ENCODE measurements around the gene CBLL2. TPM values are rescaled to one million over a fixed set of nuclear protein-coding genes. Genes with fewer than 3 reads are reported as not detected.
"Not testable (repeated sequence)": the region's sequence is repeated elsewhere in the genome, so short reads cannot be mapped to it uniquely, and the experiment has no call there.

The CBLL2 gene
- total and polyA plus RNA-seq, 2 donors (not counting 3 experiments of a cell fraction or from before 2014, with no cell fraction given), result not detected

DNA sequence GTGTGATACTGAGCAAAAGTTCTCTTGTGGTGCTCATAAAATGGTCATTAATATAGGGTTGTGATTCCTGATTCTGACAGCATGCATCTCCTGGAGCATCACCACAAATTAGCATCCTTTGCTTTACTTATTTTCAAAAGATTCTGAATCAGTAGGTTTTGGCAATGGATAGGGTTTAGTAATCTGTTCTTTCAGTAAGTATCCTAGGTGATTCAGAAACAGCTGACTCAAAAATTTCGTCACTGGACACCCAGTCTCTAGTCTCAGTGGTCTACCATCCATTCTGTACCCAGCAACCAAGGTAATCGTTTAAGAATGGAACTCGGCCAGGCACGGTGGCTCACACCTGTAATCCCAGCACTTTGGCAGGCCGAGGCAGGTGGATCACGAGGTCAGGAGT, 4.1 kb downstream of the CBLL2 start:
- BruUV-seq (replicated peaks), result no TSS peak
- H4K20me1 ChIP-seq (replicated peaks; ENCODE audit: control insufficient read depth, extremely low read depth, insufficient read depth, low read length), result no peaks in the 10 kb centered on the region
- no peak overlapping the region for H3K9ac ChIP-seq (replicated peaks; ENCODE audit: extremely low read depth, insufficient read depth, low read length)
- POLR2A ChIA-PET, result no interaction called here
- H3K4me2 ChIP-seq (ENCODE audit: insufficient read depth, low read length), result no peak overlapping the region
- no peak overlapping the region for H3K4me3 ChIP-seq (replicated peaks in 1 of 3; ENCODE audit: insufficient read depth in 1 of 3, low read depth in 1 of 3, low read length in 3 of 3)
- H3K9me3 ChIP-seq (replicated peaks; ENCODE audit: control insufficient read depth, insufficient read depth, low read length), result no peaks in the 10 kb centered on the region
- CTCF ChIA-PET, result interaction anchor here (1.0 kb wide), 1 partner anchor 472 kb away, joined by 3 read pairs; no protein-coding TSS in a partner anchor
- no peaks in the 10 kb centered on the region for H3K36me3 ChIP-seq (ENCODE audit: control insufficient read depth in 2 of 2, extremely low read depth in 1 of 2, insufficient read depth in 2 of 2, low read length in 2 of 2)
- DNase-seq (ENCODE audit: low read depth, low spot score) (no peak), FAIRE-seq (no peak)
- no peak overlapping the region for H3K27ac ChIP-seq (ENCODE audit: insufficient read depth, low read depth, low read length)
- dilution Hi-C loops (cut with MboI; ENCODE audit: extremely low pct_ligation_motif_present, low sequenced_read_pairs) (no loop called here), intact Hi-C loops (cut with micrococcal nuclease) (no loop called here)
- no peaks in the 10 kb centered on the region for H3K4me1 ChIP-seq (ENCODE audit: control insufficient read depth, extremely low read depth, insufficient read depth, low read length)
- no peak for TF ChIP-seq POLR2AphosphoS5 (IDR thresholded peaks at IDR 0.05; ENCODE audit: insufficient read depth, low read depth, low read length)
- H3K27me3 ChIP-seq (ENCODE audit: control insufficient read depth in 2 of 2, insufficient read depth in 2 of 2, low read length in 2 of 2), result no peaks in the 10 kb centered on the region
- H3K9me1 ChIP-seq (replicated peaks; ENCODE audit: control insufficient read depth, extremely low read depth, insufficient read depth, low read length), result no peaks in the 10 kb centered on the region
- H2AFZ ChIP-seq (ENCODE audit: low read depth, low read length), result no peak overlapping the region
- H3K79me2 ChIP-seq (ENCODE audit: control insufficient read depth, insufficient read depth, low read length), result no peaks in the 10 kb centered on the region

DNA sequence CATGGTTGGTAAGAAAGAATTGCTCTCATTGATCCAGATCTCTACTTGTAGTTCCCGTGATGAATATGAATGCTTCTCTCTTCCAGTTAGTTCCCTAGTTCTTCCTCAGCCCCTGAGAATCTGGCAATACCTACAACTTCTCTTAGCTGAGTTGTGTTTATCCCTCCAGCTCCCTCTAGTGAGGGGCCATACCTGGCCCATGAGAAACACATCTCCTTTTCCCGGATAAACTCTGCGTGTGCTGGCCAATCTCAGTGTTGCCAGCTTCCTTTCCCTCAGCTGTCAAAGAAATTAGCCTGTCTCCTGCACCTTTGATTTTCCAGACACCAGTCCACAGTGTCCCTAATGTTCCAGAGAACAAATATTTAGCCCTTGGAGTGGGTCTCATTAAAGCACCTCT, 5.7 kb downstream of the CBLL2 start:
- dilution Hi-C loops (cut with MboI; ENCODE audit: extremely low pct_ligation_motif_present, low sequenced_read_pairs) (no loop called here), intact Hi-C loops (cut with micrococcal nuclease) (no loop called here)
- Histone ChIP-seq H4K20me1 (replicated peaks; ENCODE audit: control insufficient read depth, extremely low read depth, insufficient read depth, low read length) (no peaks in the 10 kb centered on the region), H2AFZ (ENCODE audit: low read depth, low read length) (no peak overlapping the region), H3K4me3 (replicated peaks in 1 of 3; ENCODE audit: insufficient read depth in 1 of 3, low read depth in 1 of 3, low read length in 3 of 3) (no peak overlapping the region), H3K9me1 (replicated peaks; ENCODE audit: control insufficient read depth, extremely low read depth, insufficient read depth, low read length) (no peaks in the 10 kb centered on the region), H3K79me2 (ENCODE audit: control insufficient read depth, insufficient read depth, low read length) (no peaks in the 10 kb centered on the region), H3K27ac (ENCODE audit: insufficient read depth, low read depth, low read length) (no peak overlapping the region), H3K9me3 (replicated peaks; ENCODE audit: control insufficient read depth, insufficient read depth, low read length) (no peaks in the 10 kb centered on the region), H3K4me1 (ENCODE audit: control insufficient read depth, extremely low read depth, insufficient read depth, low read length) (no peaks in the 10 kb centered on the region), H3K27me3 (ENCODE audit: control insufficient read depth in 2 of 2, insufficient read depth in 2 of 2, low read length in 2 of 2) (no peaks in the 10 kb centered on the region), H3K9ac (replicated peaks; ENCODE audit: extremely low read depth, insufficient read depth, low read length) (no peak overlapping the region), H3K4me2 (ENCODE audit: insufficient read depth, low read length) (no peak overlapping the region), H3K36me3 (ENCODE audit: control insufficient read depth in 2 of 2, extremely low read depth in 1 of 2, insufficient read depth in 2 of 2, low read length in 2 of 2) (no peaks in the 10 kb centered on the region)
- TF ChIP-seq POLR2AphosphoS5 (IDR thresholded peaks at IDR 0.05; ENCODE audit: insufficient read depth, low read depth, low read length), result no peak
- DNase-seq (ENCODE audit: low read depth, low spot score), result no peak
- POLR2A ChIA-PET, result no interaction called here
- no peak for FAIRE-seq
- CTCF ChIA-PET, result no interaction called here
- no TSS peak for BruUV-seq (replicated peaks)

DNA sequence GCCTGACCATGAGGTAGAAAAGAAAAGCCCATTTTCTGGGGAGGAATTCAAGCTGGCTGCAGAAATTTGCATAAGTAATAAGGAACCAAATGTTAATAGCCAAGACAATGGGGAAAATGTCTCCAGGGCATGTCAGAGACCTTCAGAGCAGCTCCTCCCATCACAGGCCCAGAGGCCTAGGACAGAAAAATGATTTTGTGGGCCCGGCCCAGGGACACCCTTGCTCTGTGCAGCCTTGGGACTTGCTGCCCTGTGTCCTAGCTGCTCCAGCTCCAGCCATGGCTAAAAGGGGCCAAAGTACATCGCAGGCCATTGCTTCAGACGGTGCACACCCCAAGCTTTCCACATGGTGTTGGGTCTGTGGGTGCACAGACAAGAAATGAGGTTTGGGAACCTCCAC, 16.5 kb downstream of the CBLL2 start:
- H3K27me3 ChIP-seq (ENCODE audit: control insufficient read depth in 2 of 2, insufficient read depth in 2 of 2, low read length in 2 of 2); H3K36me3 ChIP-seq (ENCODE audit: control insufficient read depth in 2 of 2, extremely low read depth in 1 of 2, insufficient read depth in 2 of 2, low read length in 2 of 2); CTCF ChIA-PET; H3K9ac ChIP-seq (replicated peaks; ENCODE audit: extremely low read depth, insufficient read depth, low read length); BruUV-seq (replicated peaks); intact Hi-C loops (cut with micrococcal nuclease); POLR2A ChIA-PET; H3K4me3 ChIP-seq (replicated peaks in 1 of 3; ENCODE audit: insufficient read depth in 1 of 3, low read depth in 1 of 3, low read length in 3 of 3); FAIRE-seq; dilution Hi-C loops (cut with MboI; ENCODE audit: extremely low pct_ligation_motif_present, low sequenced_read_pairs); H4K20me1 ChIP-seq (replicated peaks; ENCODE audit: control insufficient read depth, extremely low read depth, insufficient read depth, low read length); H2AFZ ChIP-seq (ENCODE audit: low read depth, low read length); H3K27ac ChIP-seq (ENCODE audit: insufficient read depth, low read depth, low read length); H3K9me1 ChIP-seq (replicated peaks; ENCODE audit: control insufficient read depth, extremely low read depth, insufficient read depth, low read length); H3K4me1 ChIP-seq (ENCODE audit: control insufficient read depth, extremely low read depth, insufficient read depth, low read length); H3K4me2 ChIP-seq (ENCODE audit: insufficient read depth, low read length); DNase-seq (ENCODE audit: low read depth, low spot score); H3K79me2 ChIP-seq (ENCODE audit: control insufficient read depth, insufficient read depth, low read length); H3K9me3 ChIP-seq (replicated peaks; ENCODE audit: control insufficient read depth, insufficient read depth, low read length): not testable (repeated sequence)

All from endothelial cell of umbilical vein (primary cell).